Esophagus squamous epithelium (tissue), 5 donors: ENCODE measurements around the gene NFATC4. TPM values are rescaled to one million over a fixed set of nuclear protein-coding genes. Genes with fewer than 3 reads are reported as not detected.

Experiments used
- DNase-seq: peaks from one replicate; lab custom pipeline; 2025; lab: John Stamatoyannopoulos, UW
- H3K27ac ChIP-seq, 4 donors: fragments of 200-600 bp; sonication (generic); one replicate each; pipeline ENCODE4 v1.5.1; 2016 to 2019; ENCODE audit warnings: mild to moderate bottlenecking in 1 of 4
- H3K27me3 ChIP-seq, 4 donors: fragments of 200-600 bp; sonication (generic); 1 replicate in 3 of 4; 2 replicates in 1 of 4; pipeline versions ENCODE4 v1.5.1 to v1.6.0; 2017 to 2021; ENCODE audit warnings: antibody characterized with exemption in 1 of 4
- H3K36me3 ChIP-seq, 3 donors: fragments of 200-600 bp; sonication (generic); one replicate each; pipeline ENCODE4 v1.5.1; 2016 to 2019
- H3K4me1 ChIP-seq, 3 donors: fragments of 200-600 bp; sonication (generic); one replicate each; pipeline ENCODE4 v1.5.1; 2017 to 2019
- H3K4me3 ChIP-seq, 4 donors: fragments of 200-600 bp; sonication (generic); 1 replicate in 3 of 4; 2 replicates in 1 of 4; pipeline ENCODE4 v1.5.1; 2016 to 2019; ENCODE audit warnings: mild to moderate bottlenecking in 2 of 4, moderate library complexity in 1 of 4
- H3K9me3 ChIP-seq, 3 donors: fragments of 200-600 bp; sonication (generic); one replicate each; pipeline ENCODE4 v1.5.1; 2016 to 2019
- CTCF ChIP-seq, 6 experiments: fragments of 450-650 bp in 4 of 6; fragments of 200-600 bp in 2 of 6; sonication (generic) in 2 of 6; IDR thresholded peaks; one replicate each; pipeline ENCODE4 v1.5.1; 2016 to 2019; ENCODE audit warnings: antibody characterized with exemption in 6 of 6, mild to moderate bottlenecking in 4 of 6, moderate library complexity in 4 of 6
- POLR2A ChIP-seq, 4 donors: fragments of 450-650 bp; IDR thresholded peaks; one replicate each; pipeline ENCODE4 v1.6.1; 2017; ENCODE audit warnings: antibody characterized with exemption in 4 of 4, mild to moderate bottlenecking in 4 of 4, moderate library complexity in 3 of 4
- WGBS, 2 donors: methylation state at CpG; one replicate each; pipeline ENCODE4 v1.1.5; 2018; 5-methylcytosine and 5-hydroxymethylcytosine counted together
- intact Hi-C: fragments of 100-400 bp; cut with DNase I; formaldehyde crosslinking; loops from one replicate; pipeline ENCODE4 v1.15.0; 2022
- total RNA-seq, 4 donors: library from RNA; depleted of rRNA; stranded (reverse); fragments of >200 nt; gene quantifications; one replicate each; pipeline ENCODE4 v1.1.0, GENCODE V29; 2016
- donor health status: DM: yes; HTN: yes; CAD: no.

Gene NFATC4
- total RNA-seq, 4 donors from 2014 or later: 2.7 to 22.5 (median 9.2) TPM

GRCh38 chr14:24399447-24399822 is 31.5 kb downstream of the NFATC4 start:
- Histone ChIP-seq H3K9me3 (no peaks in the 10 kb centered on the region), H3K27ac (peak overlapping the region; percentile 83 to 91 (median 88)), H3K27me3 (no peaks in the 10 kb centered on the region), H3K4me1 (peaks cover 48 to 92% (median 57%) of the 10 kb centered on the region in 3 donors), H3K36me3 (peaks cover 0 to 9% (median 0%) of the 10 kb centered on the region in 3 donors), H3K4me3 (peak overlapping the region; percentile 57 to 77 (median 69))
- no peak for TF ChIP-seq CTCF (IDR thresholded peaks at IDR 0.05)
- TF ChIP-seq POLR2A (IDR thresholded peaks at IDR 0.05): no peak
- 6 to 24% methylated on average over 7 to 8 of the region's 8 CpGs for WGBS, 2 donors
- no peak for DNase-seq
- intact Hi-C loops: no loop called here

GRCh38 chr14:24399999-24400718 is 32.2 kb downstream of the NFATC4 start:
- Histone ChIP-seq H3K36me3 (peaks cover 0 to 12% (median 0%) of the 10 kb centered on the region in 3 donors), H3K4me1 (peaks cover 48 to 99% (median 57%) of the 10 kb centered on the region in 3 donors), H3K4me3 (peak overlapping the region; percentile 57 to 77 (median 69)), H3K27me3 (no peaks in the 10 kb centered on the region), H3K27ac (peak overlapping the region; percentile 83 to 91 (median 88)), H3K9me3 (no peaks in the 10 kb centered on the region)
- intact Hi-C loops: no loop called here
- WGBS, 2 donors: 66 to 67% methylated on average over 3 to 4 of the region's 4 CpGs
- TF ChIP-seq POLR2A (IDR thresholded peaks at IDR 0.05): no peak
- no peak for TF ChIP-seq CTCF (IDR thresholded peaks at IDR 0.05)
- DNase-seq: no peak

GRCh38 chr14:24401810-24402702 is 34.1 kb downstream of the NFATC4 start:
- intact Hi-C loops: no loop called here
- no peaks in the 10 kb centered on the region for H3K27me3 ChIP-seq
- TF ChIP-seq POLR2A (IDR thresholded peaks at IDR 0.05): no peak
- TF ChIP-seq CTCF (IDR thresholded peaks at IDR 0.05): no peak
- H3K27ac ChIP-seq: peak overlapping the region in 3 of 4 donors; percentile 23 to 50 (median 32)
- H3K9me3 ChIP-seq: no peaks in the 10 kb centered on the region
- H3K36me3 ChIP-seq: peaks cover 0 to 29% (median 0%) of the 10 kb centered on the region in 3 donors
- 50 to 61% methylated on average over 6 to 8 of the region's 9 CpGs for WGBS, 2 donors
- no peak overlapping the region for H3K4me3 ChIP-seq
- H3K4me1 ChIP-seq: peaks cover 35 to 82% (median 45%) of the 10 kb centered on the region in 3 donors
- no peak for DNase-seq

- Histone ChIP-seq H3K9me3 (no peaks in the 10 kb centered on the region), H3K27me3 (no peaks in the 10 kb centered on the region), H3K27ac (peak overlapping the region in 1 of 4 donors; percentile 50), H3K4me1 (peaks cover 21 to 68% (median 32%) of the 10 kb centered on the region in 3 donors), H3K36me3 (peaks cover 0 to 43% (median 1%) of the 10 kb centered on the region in 3 donors), H3K4me3 (no peak overlapping the region)
- DNase-seq: no peak
- intact Hi-C loops: no loop called here
- no peak for TF ChIP-seq CTCF (IDR thresholded peaks at IDR 0.05)
- TF ChIP-seq POLR2A (IDR thresholded peaks at IDR 0.05): no peak
- WGBS, 2 donors: 58 to 61% methylated on average over 7 of the region's 7 CpGs
Measured at GRCh38 chr14:24403294-24403998, 35.5 kb downstream of the NFATC4 start.
